Airway epithelial cell (primary cell): Measurements from ENCODE around the gene RHOV. TPM values are rescaled to one million over a fixed set of nuclear protein-coding genes. Genes with fewer than 3 reads are reported as not detected.

Source experiments
- total RNA-seq: library from RNA; depleted of rRNA; stranded (reverse); fragments of >200 nt; gene quantifications from 2 replicates; pipeline ENCODE4 v1.2.3, GENCODE V29; 2015

RHOV gene, protein sequence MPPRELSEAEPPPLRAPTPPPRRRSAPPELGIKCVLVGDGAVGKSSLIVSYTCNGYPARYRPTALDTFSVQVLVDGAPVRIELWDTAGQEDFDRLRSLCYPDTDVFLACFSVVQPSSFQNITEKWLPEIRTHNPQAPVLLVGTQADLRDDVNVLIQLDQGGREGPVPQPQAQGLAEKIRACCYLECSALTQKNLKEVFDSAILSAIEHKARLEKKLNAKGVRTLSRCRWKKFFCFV
- total RNA-seq = 52.2 and 61.1 TPM in 2 replicates

GRCh38 chr15:40873694-40874561 is at the start of gene RHOV:
Gene RHOV, minus strand, starts transcription at chr15:40874234. Its CDS starts 95 bp downstream, at chr15:40874139.

GRCh38 chr15:40893733-40894680 is 20.0 kb upstream of the RHOV start, which contains the start of gene VPS18:
Gene VPS18, plus strand, starts transcription at chr15:40894450. Its CDS starts 319 bp downstream, at chr15:40894769.

GRCh38 chr15:40843885-40844695 is 29.9 kb downstream of the RHOV start, which contains the start of gene SPINT1:
Gene SPINT1, plus strand, starts transcription at chr15:40844048. Its CDS starts 507 bp downstream, at chr15:40844555.

GRCh38 chr15:40828447-40829036 is 45.5 kb downstream of the RHOV start, which contains the start of gene PPP1R14D:
Gene PPP1R14D, minus strand, starts transcription at chr15:40828708. Its CDS starts 67 bp downstream, at chr15:40828641.

Other genes starting within 250 kb of the RHOV start
- gene RAD51, start 179.1 kb downstream of the RHOV start, total RNA-seq = 10.8 and 13.8 TPM in 2 replicates
- gene RMDN3, start 119.0 kb downstream of the RHOV start, total RNA-seq = 22.3 and 29.5 TPM in 2 replicates
- 22.6 and 29.3 TPM in 2 replicates for gene GCHFR, start 110.2 kb downstream of the RHOV start, total RNA-seq
- gene C15orf62, start 104.3 kb downstream of the RHOV start, total RNA-seq = 0.99 and 2.4 TPM in 2 replicates
- 39.2 and 39.7 TPM in 2 replicates for gene ZFYVE19, start 67.1 kb downstream of the RHOV start, total RNA-seq
- 21.7 and 28.5 TPM in 2 replicates for gene DNAJC17, start 66.8 kb downstream of the RHOV start, total RNA-seq
- gene PPP1R14D, start 45.5 kb downstream of the RHOV start, total RNA-seq = not detected in 2 replicates
- 330 and 346 TPM in 2 replicates for gene SPINT1, start 30.2 kb downstream of the RHOV start, total RNA-seq
- gene VPS18, start 20.2 kb upstream of the RHOV start, total RNA-seq = 30.6 and 33.9 TPM in 2 replicates
- gene DLL4, start 55.1 kb upstream of the RHOV start, total RNA-seq = 0.35 TPM in 1 of 2 replicates, not detected in the other
- gene CHAC1, start 79.2 kb upstream of the RHOV start, total RNA-seq = 5.9 and 10.5 TPM in 2 replicates
- gene INO80, start 242.0 kb upstream of the RHOV start, total RNA-seq = 8.7 and 16.7 TPM in 2 replicates